H9 (cell line): ENCODE measurements around the gene MYRIP. TPM values are rescaled to one million over a fixed set of nuclear protein-coding genes. Genes with fewer than 3 reads are reported as not detected.

ENCODE experiments used
- DNase-seq: peaks from one replicate; pipeline ENCODE4 v3.0.0-alpha.2; 2017
- H2AFZ ChIP-seq: one replicate; pipeline ENCODE4 v1.6.1; 2013; ENCODE audit warnings: mild to moderate bottlenecking, low read length, control low read depth, moderate library complexity
- H2AK5ac ChIP-seq: 2 replicates; pipeline ENCODE4 v1.6.1; 2013; ENCODE audit warnings: low read length, control low read depth, mixed read lengths; ENCODE audit not compliant: insufficient read length
- H2BK120ac ChIP-seq: one replicate; pipeline ENCODE4 v1.6.1; 2013; ENCODE audit warnings: low read depth, mild to moderate bottlenecking, low read length, control low read depth, inconsistent platforms; ENCODE audit not compliant: poor library complexity, severe bottlenecking
- H2BK12ac ChIP-seq: 2 replicates; pipeline ENCODE4 v1.6.1; 2013; ENCODE audit warnings: low read length, control low read depth, mixed read lengths, low read depth; ENCODE audit not compliant: insufficient read length
- H2BK15ac ChIP-seq: 2 replicates; pipeline ENCODE4 v1.6.1; 2013; ENCODE audit warnings: low read depth, low read length, control low read depth
- H2BK20ac ChIP-seq: one replicate; pipeline ENCODE4 v1.6.1; 2013; ENCODE audit warnings: low read depth, mild to moderate bottlenecking, low read length, control low read depth, inconsistent platforms; ENCODE audit not compliant: poor library complexity, severe bottlenecking
- H2BK5ac ChIP-seq: 2 replicates; pipeline ENCODE4 v1.6.1; 2013; ENCODE audit warnings: low read length, control low read depth, mixed read lengths; ENCODE audit not compliant: insufficient read length
- H3K14ac ChIP-seq: 2 replicates; pipeline ENCODE4 v1.6.1; 2013; ENCODE audit warnings: low read length, control low read depth; ENCODE audit not compliant: insufficient read depth
- H3K18ac ChIP-seq: 2 replicates; pipeline ENCODE4 v1.6.1; 2013; ENCODE audit warnings: low read depth, mild to moderate bottlenecking, mixed read lengths, low read length, control low read depth; ENCODE audit not compliant: insufficient read length
- H3K23ac ChIP-seq: 2 replicates; pipeline ENCODE4 v1.6.1; 2013; ENCODE audit warnings: low read length, control low read depth, mixed read lengths, low read depth; ENCODE audit not compliant: insufficient read length
- H3K23me2 ChIP-seq: 2 replicates; pipeline ENCODE4 v1.6.1; 2013; ENCODE audit warnings: low read depth, mild to moderate bottlenecking, mixed read lengths, low read length, control low read depth; ENCODE audit not compliant: insufficient read length, poor library complexity, severe bottlenecking
- H3K27ac ChIP-seq: 2 replicates; pipeline ENCODE4 v1.5.1; 2013; ENCODE audit warnings: low read length, control low read depth, mixed read lengths, low read depth; ENCODE audit not compliant: insufficient read length
- H3K27me3 ChIP-seq: 2 replicates; pipeline ENCODE4 v1.6.1; 2013; ENCODE audit warnings: low read length, control low read depth, inconsistent platforms; ENCODE audit not compliant: insufficient read depth
- H3K4ac ChIP-seq: 2 replicates; pipeline ENCODE4 v1.6.1; 2013; ENCODE audit warnings: low read depth, mild to moderate bottlenecking, control low read depth, inconsistent platforms, low read length, moderate library complexity
- H3K4me1 ChIP-seq: 2 replicates; pipeline ENCODE4 v1.6.1; 2013; ENCODE audit warnings: low read length, control low read depth, inconsistent platforms; ENCODE audit not compliant: insufficient read depth
- H3K4me2 ChIP-seq: 2 replicates; pipeline ENCODE4 v1.6.1; 2013; ENCODE audit warnings: low read length, control low read depth, mixed read lengths; ENCODE audit not compliant: insufficient read length, insufficient read depth
- H3K56ac ChIP-seq: 2 replicates; pipeline ENCODE4 v1.6.1; 2013; ENCODE audit warnings: low read depth, mild to moderate bottlenecking, mixed read lengths, low read length, control low read depth; ENCODE audit not compliant: insufficient read length
- H3K79me1 ChIP-seq: 2 replicates; pipeline ENCODE4 v1.6.1; 2013; ENCODE audit warnings: low read depth, mild to moderate bottlenecking, moderate library complexity, low read length, control low read depth, inconsistent platforms; ENCODE audit not compliant: insufficient read depth, poor library complexity, severe bottlenecking
- H3K79me2 ChIP-seq: 2 replicates; pipeline ENCODE4 v1.6.1; 2013; ENCODE audit warnings: low read length, control low read depth, inconsistent platforms; ENCODE audit not compliant: insufficient read depth
- H3K9ac ChIP-seq: 2 replicates; pipeline ENCODE4 v1.6.1; 2013; ENCODE audit warnings: low read length, control low read depth, mixed read lengths; ENCODE audit not compliant: insufficient read length; ENCODE audit errors: extremely low read depth
- H3K9me3 ChIP-seq: one replicate; pipeline ENCODE4 v1.6.1; 2013; ENCODE audit warnings: low read depth, low read length, inconsistent platforms; ENCODE audit not compliant: control insufficient read depth
- H3T11ph ChIP-seq: one replicate; pipeline ENCODE4 v1.6.1; 2013; ENCODE audit warnings: mild to moderate bottlenecking, low read length, control low read depth, inconsistent platforms
- H4K20me1 ChIP-seq: one replicate; pipeline ENCODE4 v1.6.1; 2013; ENCODE audit not compliant: control insufficient read depth, insufficient read length, insufficient read depth
- H4K5ac ChIP-seq: 2 replicates; pipeline ENCODE4 v1.6.1; 2013; ENCODE audit warnings: low read depth, mild to moderate bottlenecking, mixed read lengths, low read length, control low read depth; ENCODE audit not compliant: insufficient read length
- H4K8ac ChIP-seq: replicated peaks from 2 replicates; pipeline ENCODE4 v1.6.1; 2013; ENCODE audit warnings: low read length, control low read depth, mixed read lengths, low read depth; ENCODE audit not compliant: insufficient read length
- H4K91ac ChIP-seq: 2 replicates; pipeline ENCODE4 v1.6.1; 2013; ENCODE audit warnings: low read depth, mild to moderate bottlenecking, moderate library complexity, mixed read lengths, low read length, control low read depth; ENCODE audit not compliant: insufficient read length
- H3K27ac Mint-ChIP-seq, 3 experiments: 2 replicates in 2 of 3; 3 replicates in 1 of 3; pipeline ENCODE4 v1.8.0; 2020 to 2021; ENCODE audit warnings: mixed read lengths in 3 of 3, mild to moderate bottlenecking in 1 of 3, moderate library complexity in 1 of 3
- H3K27me3 Mint-ChIP-seq: 2 replicates; pipeline ENCODE4 v1.8.0; 2021; ENCODE audit warnings: low read depth, mild to moderate bottlenecking, moderate library complexity, mixed read lengths
- H3K36me3 Mint-ChIP-seq, 3 experiments: 2 replicates in 2 of 3; 3 replicates in 1 of 3; pipeline ENCODE4 v1.8.0; 2020 to 2021; ENCODE audit warnings: low read depth in 3 of 3, mixed read lengths in 3 of 3; ENCODE audit not compliant: insufficient read depth in 1 of 3
- H3K4me1 Mint-ChIP-seq, 2 experiments: 2 replicates each; pipeline ENCODE4 v1.8.0; 2020; ENCODE audit warnings: mixed read lengths in 2 of 2
- H3K4me3 Mint-ChIP-seq, 2 experiments: 2 replicates in 1 of 2; 3 replicates in 1 of 2; pipeline ENCODE4 v1.8.0; 2020 to 2021; ENCODE audit warnings: mild to moderate bottlenecking in 2 of 2, mixed read lengths in 2 of 2, moderate library complexity in 1 of 2
- H3K9me3 Mint-ChIP-seq, 2 experiments: 2 replicates in 1 of 2; 3 replicates in 1 of 2; pipeline ENCODE4 v1.8.0; 2020; ENCODE audit warnings: mild to moderate bottlenecking in 2 of 2, mixed read lengths in 2 of 2, moderate library complexity in 1 of 2
- WGBS: extraction: QIAGEN DNeasy Blood & Tissue Kit; methylation state at CpG from one replicate; pipeline ENCODE4 v1.1.7; 2013; ENCODE audit warnings: missing lambda C conversion rate, low lambda C conversion rate, mixed read lengths; ENCODE audit not compliant: insufficient read length; ENCODE audit errors: extremely low coverage; 5-methylcytosine and 5-hydroxymethylcytosine counted together
- total RNA-seq: library from RNA; stranded (reverse); gene quantifications from 2 replicates; pipeline ENCODE4 v1.2.1, GENCODE V29; 2021
- TF ChIP-seq, protein P1 (sequence below): fragments of 200-600 bp; sonication (generic); conservative IDR thresholded peaks from 3 replicates; pipeline ENCODE4 v1.8.0; 2021; ENCODE audit warnings: antibody characterized with exemption, mild to moderate bottlenecking

MYRIP gene
- total RNA-seq, 1 experiment from 2014 or later: 1.8 TPM

DNA sequence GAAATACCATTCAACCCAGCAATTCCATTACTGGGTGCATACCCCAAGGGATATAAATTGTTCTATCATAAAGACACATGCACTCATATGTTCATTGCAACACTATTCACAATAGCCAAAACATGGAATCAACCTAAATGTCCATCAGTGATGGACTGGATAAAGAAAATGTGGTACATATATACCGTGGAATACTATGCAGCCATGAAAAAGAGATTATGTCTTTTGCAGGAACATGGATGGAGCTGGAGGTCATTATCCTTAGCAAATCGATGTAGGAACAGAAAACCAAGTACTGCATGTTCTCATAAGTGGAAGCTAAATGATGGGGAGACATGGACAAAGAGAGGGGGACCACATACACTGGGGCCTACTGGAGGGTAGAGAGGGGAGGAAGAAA, 5.5 kb upstream of the MYRIP start:
- H3K14ac ChIP-seq: no peak overlapping the region
- H3K4ac ChIP-seq: no peak overlapping the region
- no peaks in the 10 kb centered on the region for H3K4me1 ChIP-seq
- H2AK5ac ChIP-seq: no peak overlapping the region
- no peak overlapping the region for H4K91ac ChIP-seq
- Mint-ChIP-seq H3K4me1 (peaks cover 11% of the 10 kb centered on the region in 2 experiments; a peak in 3 of 4 replicates), H3K27ac (no peak overlapping the region), H3K4me3 (no peak overlapping the region), H3K9me3 (peaks cover 6 to 14% of the 10 kb centered on the region in 2 experiments), H3K36me3 (no peaks in the 10 kb centered on the region; a peak in 2 of 7 replicates), H3K27me3 (peaks cover 44% of the 10 kb centered on the region)
- no peak overlapping the region for H3K9ac ChIP-seq
- no peak overlapping the region for H3K23ac ChIP-seq
- no peaks in the 10 kb centered on the region for H4K20me1 ChIP-seq
- no peak overlapping the region for H2BK15ac ChIP-seq
- no peak overlapping the region for H2AFZ ChIP-seq
- H3K27ac ChIP-seq: no peak overlapping the region
- no peaks in the 10 kb centered on the region for H3K9me3 ChIP-seq
- H2BK5ac ChIP-seq: no peak overlapping the region
- no peak overlapping the region for H2BK12ac ChIP-seq
- peaks cover 6% of the 10 kb centered on the region for H3K23me2 ChIP-seq
- no peaks in the 10 kb centered on the region for H3K79me2 ChIP-seq
- no CpG with 5 or more reads among the region's 2 CpGs for WGBS
- no peak overlapping the region for H3K56ac ChIP-seq
- no peak overlapping the region for H4K5ac ChIP-seq
- no peak for DNase-seq
- no peak overlapping the region for H2BK20ac ChIP-seq
- no peaks in the 10 kb centered on the region for H3K79me1 ChIP-seq
- H2BK120ac ChIP-seq: no peak overlapping the region
- H3K4me2 ChIP-seq: no peak overlapping the region
- H4K8ac ChIP-seq: no peak overlapping the region
- TF ChIP-seq, protein P1, sequence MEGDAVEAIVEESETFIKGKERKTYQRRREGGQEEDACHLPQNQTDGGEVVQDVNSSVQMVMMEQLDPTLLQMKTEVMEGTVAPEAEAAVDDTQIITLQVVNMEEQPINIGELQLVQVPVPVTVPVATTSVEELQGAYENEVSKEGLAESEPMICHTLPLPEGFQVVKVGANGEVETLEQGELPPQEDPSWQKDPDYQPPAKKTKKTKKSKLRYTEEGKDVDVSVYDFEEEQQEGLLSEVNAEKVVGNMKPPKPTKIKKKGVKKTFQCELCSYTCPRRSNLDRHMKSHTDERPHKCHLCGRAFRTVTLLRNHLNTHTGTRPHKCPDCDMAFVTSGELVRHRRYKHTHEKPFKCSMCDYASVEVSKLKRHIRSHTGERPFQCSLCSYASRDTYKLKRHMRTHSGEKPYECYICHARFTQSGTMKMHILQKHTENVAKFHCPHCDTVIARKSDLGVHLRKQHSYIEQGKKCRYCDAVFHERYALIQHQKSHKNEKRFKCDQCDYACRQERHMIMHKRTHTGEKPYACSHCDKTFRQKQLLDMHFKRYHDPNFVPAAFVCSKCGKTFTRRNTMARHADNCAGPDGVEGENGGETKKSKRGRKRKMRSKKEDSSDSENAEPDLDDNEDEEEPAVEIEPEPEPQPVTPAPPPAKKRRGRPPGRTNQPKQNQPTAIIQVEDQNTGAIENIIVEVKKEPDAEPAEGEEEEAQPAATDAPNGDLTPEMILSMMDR: no peak
- H3K18ac ChIP-seq: no peak overlapping the region
- no peaks in the 10 kb centered on the region for H3K27me3 ChIP-seq
- H3T11ph ChIP-seq: no peak overlapping the region
